Mucosa of rectum (tissue), 2 donors: Measurements from ENCODE around the gene ACSBG1.

ENCODE experiments used
- H3K27ac ChIP-seq, 2 donors: one replicate each; pipeline ENCODE4 v1.7.0; 2013; ENCODE audit warnings: inconsistent platforms in 2 of 2, low read depth in 2 of 2, low read length in 2 of 2
- H3K27me3 ChIP-seq, 2 donors: one replicate each; pipeline ENCODE4 v1.7.0; 2013; ENCODE audit warnings: low read length in 2 of 2; ENCODE audit not compliant: control insufficient read depth in 2 of 2, insufficient read depth in 2 of 2
- H3K36me3 ChIP-seq, 2 donors: one replicate each; pipeline ENCODE4 v1.7.0; 2013; ENCODE audit warnings: low read length in 2 of 2; ENCODE audit not compliant: control insufficient read depth in 2 of 2, insufficient read depth in 2 of 2
- H3K4me1 ChIP-seq, 2 donors: one replicate each; pipeline ENCODE4 v1.7.0; 2013; ENCODE audit warnings: low read length in 2 of 2, mild to moderate bottlenecking in 1 of 2; ENCODE audit not compliant: control insufficient read depth in 2 of 2, insufficient read depth in 2 of 2
- H3K4me3 ChIP-seq, 2 donors: one replicate each; pipeline ENCODE4 v1.7.0; 2013; ENCODE audit warnings: low read length in 2 of 2
- H3K9ac ChIP-seq, 2 donors: one replicate each; pipeline ENCODE4 v1.7.0; 2013; ENCODE audit warnings: low read length in 2 of 2, low read depth in 1 of 2, mild to moderate bottlenecking in 1 of 2
- H3K9me3 ChIP-seq, 2 donors: one replicate each; pipeline ENCODE4 v1.7.0; 2013; ENCODE audit warnings: low read length in 2 of 2; ENCODE audit not compliant: control insufficient read depth in 2 of 2
- donor health status: healthy.
- donor health status: Normal muscosa, but diverticular disease.

Gene ACSBG1

DNA sequence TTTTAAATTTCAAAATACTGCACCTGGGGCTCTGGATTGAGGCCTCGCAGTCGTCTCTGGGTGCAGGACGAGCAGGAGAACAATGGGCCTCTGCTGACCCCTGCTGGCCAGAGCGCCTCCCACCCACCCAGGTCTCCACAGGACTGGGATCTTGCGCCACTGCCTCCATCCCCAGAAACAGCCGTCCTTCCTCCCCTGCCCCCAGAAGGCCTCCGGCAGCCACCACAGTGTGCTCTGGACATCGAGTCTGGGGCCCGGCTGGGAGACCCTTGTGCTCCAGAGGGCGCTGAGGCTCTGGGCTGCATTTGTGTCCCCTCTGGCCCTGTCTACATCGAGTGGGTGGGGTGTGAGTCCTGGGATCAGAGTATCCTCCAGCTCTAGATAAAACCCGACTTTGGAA lies 6.7 kb upstream of the ACSBG1 start:
- no peaks in the 10 kb centered on the region for H3K9me3 ChIP-seq
- no peaks in the 10 kb centered on the region for H3K27me3 ChIP-seq
- no peak overlapping the region for H3K9ac ChIP-seq
- H3K4me3 ChIP-seq = no peak overlapping the region
- no peak overlapping the region for H3K27ac ChIP-seq
- H3K36me3 ChIP-seq = no peaks in the 10 kb centered on the region
- H3K4me1 ChIP-seq = peaks cover 8 to 15% of the 10 kb centered on the region in 2 donors

GRCh38 chr15:78239811-78240210 lies 5.4 kb upstream of the ACSBG1 start:
- H3K9me3 ChIP-seq = no peaks in the 10 kb centered on the region
- no peaks in the 10 kb centered on the region for H3K36me3 ChIP-seq
- H3K4me3 ChIP-seq = no peak overlapping the region
- H3K4me1 ChIP-seq = peaks cover 8 to 15% of the 10 kb centered on the region in 2 donors
- no peak overlapping the region for H3K9ac ChIP-seq
- H3K27me3 ChIP-seq = no peaks in the 10 kb centered on the region
- H3K27ac ChIP-seq = no peak overlapping the region

DNA sequence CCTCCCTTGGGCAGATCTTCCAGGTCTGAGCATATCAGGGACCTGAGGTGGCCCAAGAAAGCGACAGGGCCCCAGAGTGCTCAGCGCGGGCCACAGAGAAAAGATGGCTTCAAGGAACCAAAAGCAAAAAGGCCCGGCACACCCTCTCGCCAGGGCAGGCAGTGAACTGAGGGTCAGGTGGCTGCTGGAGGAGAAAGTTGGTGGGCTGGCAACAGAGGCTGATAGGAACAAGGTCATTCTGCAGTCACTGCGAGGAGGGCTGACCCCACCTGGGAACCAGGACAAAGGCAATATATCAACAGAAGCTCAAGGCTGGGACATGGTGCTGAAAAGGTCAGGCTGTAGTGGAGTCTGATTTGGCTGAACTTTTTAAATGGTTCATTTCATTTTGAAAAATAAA lies 2.8 kb upstream of the ACSBG1 start:
- no peaks in the 10 kb centered on the region for H3K9me3 ChIP-seq
- no peak overlapping the region for H3K27ac ChIP-seq
- H3K4me1 ChIP-seq = no peaks in the 10 kb centered on the region
- no peak overlapping the region for H3K4me3 ChIP-seq
- no peaks in the 10 kb centered on the region for H3K36me3 ChIP-seq
- H3K9ac ChIP-seq = no peak overlapping the region
- no peaks in the 10 kb centered on the region for H3K27me3 ChIP-seq

DNA sequence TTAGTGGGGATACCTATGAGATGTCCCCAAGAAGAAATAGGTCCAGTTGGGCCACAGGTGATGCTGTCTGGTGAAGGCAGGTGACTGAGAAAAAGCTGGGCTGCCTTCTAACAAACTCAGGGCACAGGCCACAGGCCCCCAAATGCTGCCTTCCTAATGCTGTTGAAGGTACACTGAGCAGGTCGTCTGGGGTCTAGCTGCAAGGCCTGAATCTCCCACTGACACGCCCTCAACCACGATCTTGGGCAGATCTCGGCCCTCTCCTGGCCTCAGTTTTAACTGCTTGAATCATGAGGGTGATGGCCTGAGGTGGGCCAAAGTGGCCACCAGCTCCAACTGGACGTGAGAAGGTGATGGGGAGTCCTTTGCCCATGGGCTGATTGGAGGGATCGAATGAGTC lies 2.1 kb upstream of the ACSBG1 start:
- H3K9me3 ChIP-seq = no peaks in the 10 kb centered on the region
- H3K4me1 ChIP-seq = no peaks in the 10 kb centered on the region
- no peak overlapping the region for H3K4me3 ChIP-seq
- no peak overlapping the region for H3K27ac ChIP-seq
- H3K27me3 ChIP-seq = no peaks in the 10 kb centered on the region
- no peak overlapping the region for H3K9ac ChIP-seq
- H3K36me3 ChIP-seq = no peaks in the 10 kb centered on the region

- no peaks in the 10 kb centered on the region for H3K9me3 ChIP-seq
- no peak overlapping the region for H3K4me3 ChIP-seq
- H3K36me3 ChIP-seq = no peaks in the 10 kb centered on the region
- H3K4me1 ChIP-seq = no peaks in the 10 kb centered on the region
- H3K9ac ChIP-seq = no peak overlapping the region
- no peaks in the 10 kb centered on the region for H3K27me3 ChIP-seq
- H3K27ac ChIP-seq = no peak overlapping the region
These were observed 869 bp downstream of the ACSBG1 start for GRCh38 chr15:78233496-78233895.

GRCh38 chr15:78232951-78233350 lies 1.4 kb downstream of the ACSBG1 start:
- no peak overlapping the region for H3K4me3 ChIP-seq
- H3K27ac ChIP-seq = no peak overlapping the region

DNA sequence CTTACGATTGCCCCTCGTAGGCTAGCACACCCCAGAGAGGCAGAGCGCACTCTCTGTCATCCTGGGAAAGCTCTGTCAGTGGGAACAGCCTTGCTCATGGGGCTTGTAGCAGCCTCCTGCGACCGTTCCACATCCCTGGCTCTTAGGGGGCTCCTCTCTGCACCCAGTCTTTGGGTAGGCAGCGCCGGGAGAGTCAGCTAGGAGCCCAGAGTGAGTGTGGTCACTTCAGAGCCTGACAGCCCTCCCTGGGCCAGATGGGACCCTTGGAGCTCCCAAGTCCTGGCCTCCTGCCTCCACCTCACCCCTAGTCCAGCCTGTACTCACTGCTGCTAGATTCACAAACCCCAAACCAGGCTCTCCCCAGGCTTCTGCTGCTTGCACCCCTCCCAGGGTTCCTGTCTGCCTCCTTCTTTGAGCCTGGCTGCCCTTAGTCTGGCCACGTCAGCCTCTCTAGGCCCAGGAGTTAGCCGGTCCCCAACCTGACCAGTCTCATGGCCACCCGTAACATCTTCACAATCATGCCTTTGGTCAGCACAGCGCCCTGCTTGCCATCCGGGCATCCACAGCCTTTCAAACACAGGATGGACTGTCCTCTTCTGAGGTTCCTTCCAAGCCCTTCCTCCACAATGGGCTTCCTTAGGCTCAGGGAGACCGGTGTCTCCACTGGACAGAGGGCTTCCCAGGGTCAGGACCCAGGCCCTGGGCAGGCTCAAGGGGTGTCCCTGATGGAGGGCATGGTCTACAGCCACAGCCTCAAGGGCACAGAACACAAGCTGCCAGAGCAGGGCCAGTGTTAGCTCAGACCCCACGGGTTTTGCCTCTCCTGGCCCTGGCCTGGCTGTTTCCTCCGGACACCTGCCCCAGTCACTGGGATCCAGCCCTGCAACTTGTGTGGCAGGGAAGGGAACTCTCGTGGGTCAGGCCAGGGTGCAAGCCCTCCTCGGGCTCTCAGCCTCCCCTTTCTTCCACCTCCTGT lies 4.6 kb downstream of the ACSBG1 start:
- Histone ChIP-seq H3K9ac (no peak overlapping the region), H3K4me3 (no peak overlapping the region), H3K9me3 (no peaks in the 10 kb centered on the region), H3K36me3 (no peaks in the 10 kb centered on the region), H3K27ac (no peak overlapping the region), H3K4me1 (no peaks in the 10 kb centered on the region), H3K27me3 (no peaks in the 10 kb centered on the region)

More at GRCh38 chr15:78232951-78233350, 1.4 kb downstream of the ACSBG1 start:
- Histone ChIP-seq H3K4me1 (no peaks in the 10 kb centered on the region), H3K9ac (no peak overlapping the region), H3K9me3 (no peaks in the 10 kb centered on the region), H3K27me3 (no peaks in the 10 kb centered on the region), H3K36me3 (no peaks in the 10 kb centered on the region)

DNA sequence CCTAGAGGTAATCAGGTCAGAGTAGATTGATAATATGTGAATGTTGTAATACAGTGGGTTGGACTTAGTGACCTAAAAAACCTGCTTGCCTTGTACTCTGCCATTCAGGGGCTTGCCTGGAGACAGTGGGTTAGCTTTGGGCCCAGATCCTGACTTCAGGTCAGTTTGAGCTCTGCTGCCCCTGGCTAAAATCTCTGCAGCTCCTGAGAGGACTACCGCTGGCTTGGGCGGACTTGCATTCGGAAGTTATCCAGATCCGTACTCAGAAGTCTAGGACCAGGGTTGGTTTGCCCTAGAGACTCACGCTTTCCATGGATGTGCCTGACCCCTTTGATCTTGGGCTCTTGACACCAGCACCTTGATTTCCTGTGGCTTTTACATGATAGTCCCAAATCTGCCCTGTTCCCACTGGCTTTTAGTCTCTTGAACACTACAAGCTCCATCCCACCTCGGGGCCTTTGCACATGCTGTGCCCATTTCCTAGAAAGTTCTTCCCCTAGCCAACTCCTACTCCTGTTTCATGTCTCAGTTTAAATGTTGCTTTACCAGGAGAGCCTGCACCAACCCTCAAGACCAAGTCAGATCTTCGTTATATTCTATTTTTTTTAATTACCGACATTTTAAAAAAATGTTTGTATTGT lies 5.9 kb downstream of the ACSBG1 start:
- Histone ChIP-seq H3K27me3 (no peaks in the 10 kb centered on the region), H3K27ac (no peak overlapping the region), H3K4me3 (no peak overlapping the region), H3K9ac (no peak overlapping the region), H3K9me3 (no peaks in the 10 kb centered on the region), H3K4me1 (no peaks in the 10 kb centered on the region), H3K36me3 (no peaks in the 10 kb centered on the region)

GRCh38 chr15:78225783-78226541 lies 8.4 kb downstream of the ACSBG1 start:
- no peak overlapping the region for H3K9ac ChIP-seq
- no peaks in the 10 kb centered on the region for H3K4me1 ChIP-seq
- H3K27me3 ChIP-seq = no peaks in the 10 kb centered on the region
- H3K4me3 ChIP-seq = no peak overlapping the region
- no peaks in the 10 kb centered on the region for H3K9me3 ChIP-seq
- no peak overlapping the region for H3K27ac ChIP-seq
- no peaks in the 10 kb centered on the region for H3K36me3 ChIP-seq

GRCh38 chr15:78224023-78224411 lies 10.3 kb downstream of the ACSBG1 start:
- Histone ChIP-seq H3K9me3 (no peaks in the 10 kb centered on the region), H3K27ac (no peak overlapping the region)

More at GRCh38 chr15:78224023-78224411, 10.3 kb downstream of the ACSBG1 start:
- no peak overlapping the region for H3K4me3 ChIP-seq
- no peaks in the 10 kb centered on the region for H3K27me3 ChIP-seq
- no peaks in the 10 kb centered on the region for H3K36me3 ChIP-seq
- H3K9ac ChIP-seq = no peak overlapping the region
- H3K4me1 ChIP-seq = no peaks in the 10 kb centered on the region
